ENCODE results near the gene ZBTB2.
"Not testable (repeated sequence)": the region's sequence is repeated elsewhere in the genome, so short reads cannot be mapped to it uniquely, and the experiment has no call there.

GRCh38 chr6:151382631-151383030 lies 8.7 kb downstream of the ZBTB2 start:
- not testable (repeated sequence) for TF ChIP-seq YY1 (IDR thresholded peaks at IDR 0.05; ENCODE audit: insufficient read depth, insufficient read length); ZNF274 (IDR thresholded peaks at IDR 0.05; ENCODE audit: low read depth, low read length)
